ENCODE results near the gene CYSRT1. TPM values are rescaled to one million over a fixed set of nuclear protein-coding genes. Genes with fewer than 3 reads are reported as not detected.

CYSRT1 gene
- total RNA-seq, 2 experiments from 2014 or later = 1.7 to 2.9 TPM

DNA sequence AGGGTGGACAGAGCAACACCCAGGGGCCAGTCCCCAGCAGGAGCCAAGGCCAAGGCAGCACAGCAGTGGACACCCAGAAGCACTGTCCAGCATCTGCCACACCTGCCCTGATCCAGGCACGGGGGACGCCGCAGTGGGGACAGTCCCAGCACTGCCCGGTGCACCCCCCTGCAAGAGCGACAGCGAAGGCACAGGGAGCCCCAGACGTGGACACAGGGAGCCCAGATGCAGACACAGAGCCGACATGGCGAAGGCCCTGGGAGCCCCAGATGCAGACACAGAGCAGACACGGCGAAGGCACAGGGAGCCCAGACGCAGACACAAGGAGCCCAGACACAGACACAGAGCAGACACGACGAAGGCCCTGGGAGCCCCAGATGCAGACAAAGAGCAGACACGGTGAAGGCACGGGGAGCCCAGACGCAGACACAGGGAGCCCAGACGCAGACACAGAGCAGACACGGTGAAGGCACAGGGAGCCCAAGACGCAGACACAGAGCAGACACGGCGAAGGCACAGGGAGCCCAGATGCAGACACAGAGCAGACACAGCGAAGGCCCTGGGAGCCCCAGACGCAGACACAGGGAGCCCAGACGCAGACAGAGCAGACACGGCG, 40.9 kb upstream of the CYSRT1 start:
- Histone ChIP-seq H3K36me3 (ENCODE audit: insufficient read depth, low read length) (peaks cover 58% of the 10 kb centered on the region), H3K9me2 (ENCODE audit: insufficient read depth, low read length) (no peaks in the 10 kb centered on the region), H2AFZ (ENCODE audit: low read length) (no peak overlapping the region), H4K20me1 (ENCODE audit: insufficient read depth, low read length) (peaks cover 6% of the 10 kb centered on the region; the same call in 1 of the 2 replicates), H3K27ac (ENCODE audit: low read depth, low read length, poor library complexity, severe bottlenecking) (no peak overlapping the region), H3K79me2 (ENCODE audit: insufficient read depth, low read depth, low read length) (peaks cover 20% of the 10 kb centered on the region), H3K4me2 (ENCODE audit: low read length) (no peak overlapping the region), H3K9me3 (ENCODE audit: low read length) (no peaks in the 10 kb centered on the region), H3K4me1 (ENCODE audit: insufficient read depth, low read length, poor library complexity, severe bottlenecking) (peaks cover 15% of the 10 kb centered on the region), H3K4me3 (ENCODE audit: low read depth, low read length, poor library complexity, severe bottlenecking) (no peak overlapping the region)
- POLR2A ChIA-PET = no interaction called here
- TF ChIP-seq, protein P1, sequence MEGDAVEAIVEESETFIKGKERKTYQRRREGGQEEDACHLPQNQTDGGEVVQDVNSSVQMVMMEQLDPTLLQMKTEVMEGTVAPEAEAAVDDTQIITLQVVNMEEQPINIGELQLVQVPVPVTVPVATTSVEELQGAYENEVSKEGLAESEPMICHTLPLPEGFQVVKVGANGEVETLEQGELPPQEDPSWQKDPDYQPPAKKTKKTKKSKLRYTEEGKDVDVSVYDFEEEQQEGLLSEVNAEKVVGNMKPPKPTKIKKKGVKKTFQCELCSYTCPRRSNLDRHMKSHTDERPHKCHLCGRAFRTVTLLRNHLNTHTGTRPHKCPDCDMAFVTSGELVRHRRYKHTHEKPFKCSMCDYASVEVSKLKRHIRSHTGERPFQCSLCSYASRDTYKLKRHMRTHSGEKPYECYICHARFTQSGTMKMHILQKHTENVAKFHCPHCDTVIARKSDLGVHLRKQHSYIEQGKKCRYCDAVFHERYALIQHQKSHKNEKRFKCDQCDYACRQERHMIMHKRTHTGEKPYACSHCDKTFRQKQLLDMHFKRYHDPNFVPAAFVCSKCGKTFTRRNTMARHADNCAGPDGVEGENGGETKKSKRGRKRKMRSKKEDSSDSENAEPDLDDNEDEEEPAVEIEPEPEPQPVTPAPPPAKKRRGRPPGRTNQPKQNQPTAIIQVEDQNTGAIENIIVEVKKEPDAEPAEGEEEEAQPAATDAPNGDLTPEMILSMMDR (conservative IDR thresholded peaks at IDR 0.05; ENCODE audit: low read length) = no peak
- no peak for TF ChIP-seq EZH2phosphoT487 (IDR thresholded peaks at IDR 0.05; ENCODE audit: borderline replicate concordance, low read depth, low read length)
- intact Hi-C loops (cut with micrococcal nuclease; ENCODE audit: unreplicated experiment) = no loop called here
- BruUV-seq (replicated peaks) = no TSS peak
- no peak for DNase-seq (ENCODE audit: low spot score)
- CTCF ChIA-PET (ENCODE audit: unreplicated experiment) = no interaction called here

DNA sequence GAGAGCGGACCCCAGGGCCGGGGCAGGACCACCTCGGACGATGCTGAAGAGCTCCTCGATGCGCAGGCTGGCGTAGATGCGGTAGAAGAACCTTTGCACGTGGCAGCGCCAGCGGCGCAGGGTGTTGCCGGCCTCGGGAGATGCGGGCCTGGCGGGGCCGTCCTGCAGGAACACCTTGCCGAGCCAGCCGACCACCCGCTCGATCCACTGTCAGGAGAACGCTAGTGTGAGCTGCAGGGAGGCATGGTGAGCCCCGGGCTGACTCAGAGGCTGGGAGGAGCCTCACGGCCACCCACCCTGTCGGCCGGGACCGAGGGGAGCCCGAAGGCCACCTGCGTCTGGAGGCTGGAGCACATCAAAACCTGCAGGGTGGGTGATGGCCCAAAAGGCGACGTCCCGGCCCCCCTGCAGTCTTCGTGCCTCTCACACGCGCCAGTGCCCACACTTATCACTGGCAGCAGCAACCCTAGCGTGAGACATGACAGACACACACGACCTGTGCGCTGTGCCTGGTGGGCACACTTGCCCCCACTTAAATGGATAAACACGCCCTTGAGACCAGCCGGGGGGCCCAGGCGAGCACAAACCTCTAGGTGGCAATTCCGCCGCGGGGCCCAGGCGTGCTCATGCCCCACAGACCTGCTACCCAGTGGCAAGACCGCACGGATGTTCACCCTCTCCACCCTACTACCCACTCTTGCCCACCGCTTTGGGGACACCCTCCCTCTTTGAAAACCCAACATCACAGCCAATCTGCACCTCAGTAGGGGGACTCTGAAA, 39.9 kb upstream of the CYSRT1 start:
- Histone ChIP-seq H3K9me3 (ENCODE audit: low read length) (no peaks in the 10 kb centered on the region), H3K36me3 (ENCODE audit: insufficient read depth, low read length) (peaks cover 59% of the 10 kb centered on the region)
- POLR2A ChIA-PET = no interaction called here

More for the DNA sequence above, 39.9 kb upstream of the CYSRT1 start:
- DNase-seq (ENCODE audit: low spot score) = no peak
- no peaks in the 10 kb centered on the region for H3K9me2 ChIP-seq (ENCODE audit: insufficient read depth, low read length)
- no TSS peak for BruUV-seq (replicated peaks)
- CTCF ChIA-PET (ENCODE audit: unreplicated experiment) = no interaction called here
- no peak overlapping the region for H3K4me3 ChIP-seq (ENCODE audit: low read depth, low read length, poor library complexity, severe bottlenecking)
- intact Hi-C loops (cut with micrococcal nuclease; ENCODE audit: unreplicated experiment) = loop anchor here (5.0 kb wide), 1 partner anchor 68 kb away; no protein-coding TSS in a partner anchor
- no peak overlapping the region for H3K4me2 ChIP-seq (ENCODE audit: low read length)
- H3K79me2 ChIP-seq (ENCODE audit: insufficient read depth, low read depth, low read length) = peaks cover 29% of the 10 kb centered on the region
- TF ChIP-seq, protein P1 (conservative IDR thresholded peaks at IDR 0.05; ENCODE audit: low read length) = no peak
- TF ChIP-seq EZH2phosphoT487 (IDR thresholded peaks at IDR 0.05; ENCODE audit: borderline replicate concordance, low read depth, low read length) = no peak
- H3K27ac ChIP-seq (ENCODE audit: low read depth, low read length, poor library complexity, severe bottlenecking) = no peak overlapping the region
- H2AFZ ChIP-seq (ENCODE audit: low read length) = no peak overlapping the region
- H3K4me1 ChIP-seq (ENCODE audit: insufficient read depth, low read length, poor library complexity, severe bottlenecking) = peaks cover 20% of the 10 kb centered on the region
- peaks cover 6% of the 10 kb centered on the region; the same call in 1 of the 2 replicates for H4K20me1 ChIP-seq (ENCODE audit: insufficient read depth, low read length)

Measured in OCI-LY7 (cell line).